Right renal pelvis (tissue), 4 donors: ENCODE results near the gene TAF6L. TPM values are rescaled to one million over a fixed set of nuclear protein-coding genes. Genes with fewer than 3 reads are reported as not detected.
"Not testable (repeated sequence)": the region's sequence is repeated elsewhere in the genome, so short reads cannot be mapped to it uniquely, and the experiment has no call there.

Source experiments
- DNase-seq, 4 donors: peaks; one replicate each; pipeline ENCODE4 v3.0.0-alpha.2; 2013; ENCODE audit warnings: low read depth in 4 of 4, low spot score in 3 of 4, missing footprints in 1 of 4
- polyA plus RNA-seq, 4 donors: library from polyadenylated mRNA; unstranded; fragments of 120-200 nt; gene quantifications; one replicate each; pipeline ENCODE4 v1.2.1, GENCODE V29; 2013; ENCODE audit not compliant: insufficient read length in 4 of 4

TAF6L gene
- polyA plus RNA-seq, 4 donors, result 24.9 to 30.9 (median 28.4) TPM

DNA sequence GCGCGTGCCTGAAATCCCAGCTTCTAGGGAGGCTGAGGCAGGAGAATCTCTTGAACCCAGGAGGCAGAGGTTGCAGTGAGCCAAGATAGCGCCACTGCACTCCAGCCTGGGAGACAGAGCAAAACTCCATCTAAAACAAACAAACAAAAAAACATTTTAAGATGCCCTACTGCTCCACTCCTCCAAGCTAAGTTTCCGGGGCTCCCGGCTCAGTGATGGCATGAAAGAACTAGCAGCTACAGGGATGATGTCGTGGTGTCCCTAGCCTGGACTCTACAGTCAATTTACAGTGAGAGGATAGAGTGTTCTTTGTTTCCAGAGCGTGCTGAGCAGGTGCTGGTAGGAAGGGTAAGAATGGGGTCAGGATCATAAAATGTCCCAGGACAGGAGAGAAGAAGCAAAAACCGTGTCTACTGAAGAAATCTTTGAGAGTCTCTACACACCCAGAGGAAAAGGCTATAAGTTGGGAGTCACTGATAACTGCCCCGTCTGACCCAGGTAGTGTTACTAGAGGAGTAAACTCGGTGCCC, 16.0 kb upstream of the TAF6L start:
- DNase-seq, result no peak

DNA sequence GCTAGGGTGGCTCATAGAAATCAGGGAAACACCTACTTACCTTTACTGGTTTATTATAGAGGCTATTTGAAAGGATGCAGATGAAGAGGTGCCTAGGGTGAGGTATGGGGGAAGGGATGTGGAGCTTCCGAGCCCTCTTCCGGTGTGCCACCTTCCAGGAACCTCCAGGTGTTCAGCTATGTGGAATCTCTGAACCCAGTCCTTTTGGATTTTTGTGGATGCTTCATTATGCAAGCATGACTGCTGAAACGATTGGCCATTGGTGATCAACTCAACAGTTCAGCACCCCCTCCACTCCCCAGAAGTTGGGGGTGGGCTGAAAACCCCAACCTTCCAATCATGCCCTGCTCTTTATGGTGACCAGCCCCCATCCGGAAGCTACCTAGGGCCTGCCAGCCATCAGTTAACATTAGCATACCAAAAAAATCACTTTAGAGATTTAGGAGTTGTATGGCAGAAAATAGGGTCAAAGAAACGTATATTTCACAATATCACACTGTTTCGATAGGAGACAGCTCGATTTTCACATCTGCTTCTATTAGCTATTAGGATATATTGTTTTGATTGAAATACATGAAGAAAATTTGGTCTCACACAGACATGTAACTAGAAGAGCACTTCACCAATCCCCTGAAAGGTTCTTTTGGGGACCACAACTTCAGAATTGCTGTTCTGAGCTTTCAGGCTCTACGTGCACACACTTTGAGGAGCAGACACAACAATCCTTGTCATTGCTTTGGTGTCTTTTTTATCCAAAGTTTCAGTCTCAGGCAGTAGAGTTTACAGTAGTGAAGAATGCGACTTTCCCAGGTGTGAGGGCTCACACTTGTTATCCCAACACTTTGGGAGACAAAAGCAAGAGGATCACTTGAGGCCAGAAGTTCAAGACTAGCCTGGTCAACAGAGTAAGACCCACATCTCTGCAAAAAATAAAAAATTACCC, 13.1 kb upstream of the TAF6L start:
- no peak for DNase-seq

- not testable (repeated sequence) for DNase-seq
These were observed 10.3 kb upstream of the TAF6L start for GRCh38 chr11:62760867-62761227.

DNA sequence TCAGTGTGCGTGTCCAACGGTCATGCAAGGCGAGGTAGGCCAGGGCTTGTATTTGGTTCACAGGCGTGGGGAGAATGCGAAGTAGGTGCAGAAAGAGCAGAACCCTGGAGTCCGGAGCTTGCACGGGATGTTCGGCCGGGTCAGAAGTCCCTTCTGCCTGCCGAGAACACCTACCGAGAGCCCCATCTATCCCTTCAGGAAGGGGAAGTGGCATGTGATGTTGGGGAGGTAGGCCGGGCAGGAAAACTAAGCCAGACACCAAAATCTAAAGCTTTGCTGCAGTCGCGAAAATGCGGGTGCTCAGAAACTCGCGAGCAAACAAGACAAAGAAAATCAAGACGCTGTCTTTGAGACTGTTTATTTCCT, 435 bp upstream of the TAF6L start:
- DNase-seq, result peak in 1 of 4 donors; percentile 25

DNA sequence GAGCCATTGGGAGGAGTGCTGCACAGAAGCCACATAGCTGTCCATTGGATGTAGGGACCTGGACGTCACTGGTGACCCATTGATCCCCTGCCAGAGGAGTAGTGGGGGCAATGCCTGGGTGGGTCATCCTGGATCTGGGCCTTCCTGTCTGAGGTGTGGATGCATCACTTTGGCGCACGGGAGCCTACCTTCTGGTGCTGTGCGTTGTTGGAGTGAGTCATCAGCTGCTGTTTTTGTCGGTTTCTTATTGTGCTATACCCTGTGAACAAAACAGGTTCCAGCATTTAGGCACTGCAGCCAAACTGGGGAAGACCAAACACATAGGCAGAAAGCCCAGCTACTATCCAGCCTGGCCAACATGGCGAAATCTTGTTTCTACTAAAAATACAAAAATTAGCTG, 3.2 kb downstream of the TAF6L start:
- no peak for DNase-seq

- no peak for DNase-seq
These were observed 4.5 kb downstream of the TAF6L start for GRCh38 chr11:62775646-62776045.

DNA sequence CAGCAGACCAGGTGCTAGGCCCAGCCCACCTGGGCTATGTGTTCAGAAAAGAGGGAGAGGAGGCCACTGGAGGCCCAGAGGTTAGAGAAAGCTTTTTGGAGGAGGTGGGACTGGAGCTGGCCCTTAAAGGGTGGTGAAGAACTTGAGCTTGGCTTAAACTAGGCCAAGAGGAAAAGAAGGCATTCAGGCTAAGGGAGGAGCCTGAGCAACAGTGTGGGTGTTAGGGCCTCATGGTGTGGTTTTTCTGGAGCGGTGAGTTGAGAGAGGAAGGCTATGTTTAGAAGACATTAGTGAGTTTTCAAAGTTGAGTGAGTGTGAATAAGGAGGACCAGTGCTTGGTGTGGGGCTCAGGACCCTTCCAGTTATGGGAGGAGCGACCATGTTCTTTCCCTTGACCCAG, 6.2 kb downstream of the TAF6L start:
- no peak for DNase-seq

- DNase-seq, result no peak
These were observed 7.2 kb downstream of the TAF6L start for GRCh38 chr11:62778441-62778840.

DNA sequence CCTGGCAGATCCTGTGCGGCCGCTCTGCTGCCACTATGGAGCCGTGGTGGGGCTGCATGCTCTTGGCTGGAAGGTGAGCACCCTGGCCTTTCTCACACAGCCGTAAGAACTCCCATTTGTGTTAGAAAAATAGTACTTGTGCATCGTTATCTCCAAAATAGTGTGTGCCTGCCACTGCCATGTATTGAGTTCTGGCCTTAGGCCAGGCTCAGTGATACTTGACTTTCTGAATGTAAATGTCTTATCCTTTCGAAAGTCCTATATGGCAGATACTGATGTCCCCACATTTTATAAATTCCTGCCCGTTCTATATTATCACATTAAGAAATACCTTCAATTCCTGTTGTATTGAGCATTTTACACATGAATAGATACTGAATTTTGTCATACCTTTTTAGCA, 11.6 kb downstream of the TAF6L start:
- no peak for DNase-seq

- DNase-seq, result peak in 3 of 4 donors; percentile 81 to 83 (median 83)
These were observed 15.3 kb downstream of the TAF6L start for GRCh38 chr11:62786318-62787004.

DNA sequence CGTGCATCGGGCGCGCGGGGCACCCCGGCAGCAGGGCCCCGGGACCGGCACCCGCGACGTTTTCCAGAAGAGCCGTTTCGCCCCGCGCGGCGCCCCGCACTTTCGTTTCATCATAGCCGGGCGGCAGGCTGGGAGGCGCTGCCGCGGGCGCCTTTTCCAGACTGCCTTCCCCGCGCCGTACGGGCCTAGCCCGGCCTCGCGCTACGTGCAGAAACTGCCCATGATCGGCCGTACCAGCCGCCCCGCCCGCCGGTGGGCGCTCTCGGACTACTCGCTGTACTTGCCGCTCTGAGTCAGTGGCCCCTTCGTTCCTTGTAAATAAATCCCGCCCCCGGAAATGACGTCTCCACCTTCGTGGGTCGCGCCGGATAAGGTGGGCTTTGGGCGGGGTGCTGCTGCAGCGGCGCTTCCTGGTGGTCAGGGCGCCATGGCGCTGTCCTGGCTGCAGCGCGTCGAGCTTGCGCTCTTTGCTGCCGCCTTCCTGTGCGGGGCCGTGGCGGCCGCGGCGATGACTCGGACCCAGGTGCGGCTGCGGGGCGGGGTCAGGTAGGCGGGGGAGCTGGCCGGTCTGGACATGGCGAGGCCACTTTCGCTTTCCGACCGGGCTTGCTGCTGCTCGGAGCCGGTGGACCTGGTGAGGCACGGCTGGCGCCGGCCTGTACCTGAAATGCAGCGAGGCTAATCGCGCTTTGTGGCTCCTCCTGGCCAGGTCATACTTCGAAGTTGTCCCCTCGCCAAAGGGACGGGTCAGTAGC, 16.0 kb downstream of the TAF6L start, which contains the start of gene TMEM179B:
Gene TMEM179B, plus strand, starts transcription at position 398 of the 755 bp plus-strand sequence. Its CDS starts 30 bp downstream, at position 428.
- DNase-seq, result peak; percentile 98

GRCh38 chr11:62788991-62789390, 17.8 kb downstream of the TAF6L start:
- DNase-seq, result no peak

GRCh38 chr11:62789576-62789975, 18.4 kb downstream of the TAF6L start:
- DNase-seq, result no peak

DNA sequence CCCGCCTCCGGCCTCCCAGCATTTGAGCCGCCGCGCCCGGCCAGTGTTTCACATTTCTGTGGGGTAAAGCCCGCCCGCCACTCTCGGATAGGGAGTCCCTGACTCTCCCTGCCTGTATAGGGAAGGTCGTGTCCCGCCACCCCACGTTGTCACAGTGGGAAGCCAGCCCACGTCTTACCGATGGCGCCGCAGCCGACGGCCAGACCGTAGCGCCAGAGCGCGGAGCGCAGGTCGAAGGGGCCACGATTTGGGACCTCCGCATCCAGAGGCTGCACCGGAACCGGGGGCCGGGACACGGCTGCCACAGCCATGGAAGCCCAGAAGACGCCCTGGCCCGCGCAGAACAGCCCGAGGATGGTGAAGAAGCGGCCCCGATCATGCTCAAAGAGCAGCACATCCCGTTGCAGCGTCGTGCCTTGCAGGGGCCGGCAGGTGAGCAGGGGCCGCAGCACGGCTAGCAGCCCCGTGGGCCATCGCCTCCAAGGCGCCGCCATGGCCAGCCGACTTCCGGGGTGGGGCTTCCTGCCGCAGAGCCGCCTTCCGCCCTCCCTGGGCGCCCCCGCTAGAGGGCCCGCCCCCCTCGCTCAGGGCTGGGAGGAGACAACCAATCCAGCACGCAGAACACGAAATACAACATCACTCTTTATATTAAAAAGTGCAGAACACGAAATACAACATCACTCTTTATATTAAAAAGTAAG, 20.5 kb downstream of the TAF6L start, which contains the start of gene TMEM223:
Gene TMEM223, minus strand, starts transcription at position 506 of the 701 bp plus-strand sequence. Its CDS starts 12 bp downstream, at position 494.
- peak in 2 of 4 donors; percentile 67 to 70 for DNase-seq

DNA sequence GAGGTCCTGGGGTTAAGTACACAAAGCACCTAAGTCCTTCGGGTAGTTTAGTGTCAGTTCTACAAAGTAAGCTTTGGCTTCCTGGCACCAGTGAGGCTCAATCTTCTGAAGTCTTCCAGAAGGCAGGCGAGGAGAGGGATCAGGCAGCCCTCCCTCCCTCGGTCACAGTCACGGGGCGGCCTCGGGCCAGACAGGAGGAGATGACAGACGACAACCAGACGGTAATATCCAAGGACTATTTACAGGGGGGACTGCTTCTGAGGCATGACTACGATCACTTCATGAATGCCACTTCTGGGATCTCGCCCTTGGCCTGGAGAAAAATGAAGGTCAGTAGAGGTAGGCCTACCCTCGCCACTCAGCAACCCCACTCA, 21.0 kb downstream of the TAF6L start:
- no peak for DNase-seq

DNA sequence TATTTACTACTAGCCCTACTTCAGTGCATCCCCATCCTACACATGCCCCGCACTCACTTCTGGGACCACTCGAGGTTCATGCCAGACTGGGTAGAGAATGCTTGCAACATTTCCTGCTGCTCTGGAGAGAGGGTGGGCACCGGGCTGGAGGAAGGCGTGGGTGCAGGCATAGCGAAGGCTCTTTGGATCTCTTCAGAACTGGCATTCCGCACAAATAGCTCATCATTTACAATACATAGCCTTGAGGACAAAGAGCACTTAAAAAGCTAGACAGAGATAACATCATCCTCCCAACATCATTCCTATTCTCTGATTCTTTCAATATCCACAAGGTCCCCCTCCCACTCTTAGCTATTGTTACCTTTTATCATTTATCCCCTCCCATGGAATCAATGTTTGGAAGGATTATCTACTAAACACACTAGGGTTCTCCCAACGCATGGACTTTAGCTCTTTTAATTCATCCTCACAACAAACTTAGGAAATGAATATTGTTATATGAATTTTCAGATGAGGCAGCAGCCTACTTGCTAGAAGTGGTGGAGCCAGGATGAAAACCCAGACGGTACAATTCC, 23.1 kb downstream of the TAF6L start:
- DNase-seq, result no peak

DNA sequence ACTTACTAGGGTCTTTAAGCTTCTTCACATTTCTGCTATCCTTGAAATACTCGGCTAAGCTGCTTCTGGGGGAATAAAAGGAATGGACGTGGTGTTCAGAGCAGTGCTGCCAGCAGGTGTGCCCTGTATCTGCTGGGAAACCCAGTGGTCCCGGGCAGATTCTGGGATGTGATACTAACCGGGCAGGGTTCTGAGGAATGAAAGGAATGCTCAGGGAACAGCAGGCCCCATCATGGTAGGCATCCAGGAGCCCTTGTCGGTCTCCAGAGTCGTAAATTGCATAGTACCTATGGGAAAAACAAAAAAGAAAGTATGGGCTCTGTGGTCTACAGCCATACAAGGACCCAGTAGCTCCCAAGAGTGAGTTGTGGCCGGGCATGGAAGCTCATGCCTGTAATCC, 25.1 kb downstream of the TAF6L start:
- no peak for DNase-seq

DNA sequence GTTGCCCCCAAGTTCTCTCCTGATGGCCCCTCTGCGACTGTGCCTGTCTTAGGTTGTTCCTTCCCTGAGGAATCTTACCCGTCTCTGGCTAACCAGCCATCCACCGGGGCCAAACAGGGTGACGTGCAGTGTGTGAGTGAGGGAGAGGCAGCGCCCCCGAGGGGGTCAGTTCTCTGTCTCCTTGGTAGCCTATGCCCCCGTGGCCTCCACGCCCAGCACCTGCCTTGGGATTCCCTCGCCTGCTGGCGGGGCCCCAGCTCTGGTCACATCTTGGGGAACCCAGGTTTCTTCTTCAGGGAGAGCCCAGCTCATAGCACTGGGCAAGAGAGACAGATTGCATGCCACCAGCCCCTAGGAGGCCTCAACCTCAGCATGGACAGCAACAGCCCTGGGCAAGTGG, 28.3 kb downstream of the TAF6L start:
- DNase-seq, result no peak

DNA sequence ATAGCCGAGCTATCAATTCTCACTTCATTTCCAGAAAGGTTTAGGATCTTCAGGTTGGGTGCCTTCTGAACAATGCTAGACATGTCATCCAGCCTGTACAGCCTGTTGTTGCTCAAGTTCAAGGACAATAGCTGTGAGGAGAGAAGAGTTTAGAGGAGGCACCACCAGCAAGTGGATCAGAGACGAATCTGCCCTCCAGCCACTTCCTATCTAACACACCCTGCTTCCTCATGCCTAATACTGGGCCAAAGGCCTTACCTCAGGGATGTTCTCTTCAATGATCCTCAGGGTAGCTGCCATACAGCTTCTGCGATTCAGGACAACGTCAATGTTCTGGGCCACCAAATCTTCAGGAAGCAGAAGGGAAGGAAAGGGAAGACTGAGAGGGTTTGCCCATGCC, 29.9 kb downstream of the TAF6L start:
- no peak for DNase-seq
